CD4-positive, alpha-beta T cell treated with Interleukin-6 for 4 hours (primary cell): ENCODE measurements around the gene ATAD5.
"Not testable (repeated sequence)": the region's sequence is repeated elsewhere in the genome, so short reads cannot be mapped to it uniquely, and the experiment has no call there.

ENCODE experiments used
- DNase-seq: peaks from one replicate; pipeline ENCODE4 v3.0.0-alpha.2; 2020; ENCODE audit warnings: mixed read lengths

ATAD5 gene

GRCh38 chr17:30831663-30832437 is at the start of gene ATAD5:
ATAD5 (plus strand) TSS chr17:30831966; CDS start chr17:30832348, 382 bp downstream.
- peak; percentile 90 for DNase-seq

DNA sequence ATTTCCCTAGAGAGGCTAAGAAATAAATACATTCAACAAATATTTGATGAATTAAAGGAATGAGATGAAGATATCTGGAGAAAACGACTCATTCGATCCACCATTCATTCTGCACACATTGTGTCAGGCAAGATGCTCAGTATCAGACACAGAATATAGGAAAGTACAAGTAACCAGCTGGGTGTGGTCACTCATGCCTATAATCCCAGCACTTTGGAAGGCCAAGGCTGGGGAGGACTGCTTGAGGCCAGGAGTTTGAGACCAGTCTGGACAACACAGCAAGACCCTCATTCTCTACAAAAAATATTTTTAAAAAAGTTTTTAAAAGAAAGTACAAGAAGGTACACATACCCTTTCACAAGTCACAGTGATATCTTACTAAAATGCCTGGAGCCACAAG is 49.6 kb upstream of the ATAD5 start:
- no peak for DNase-seq

GRCh38 chr17:30788918-30789317 is 42.8 kb upstream of the ATAD5 start:
- no peak for DNase-seq

DNA sequence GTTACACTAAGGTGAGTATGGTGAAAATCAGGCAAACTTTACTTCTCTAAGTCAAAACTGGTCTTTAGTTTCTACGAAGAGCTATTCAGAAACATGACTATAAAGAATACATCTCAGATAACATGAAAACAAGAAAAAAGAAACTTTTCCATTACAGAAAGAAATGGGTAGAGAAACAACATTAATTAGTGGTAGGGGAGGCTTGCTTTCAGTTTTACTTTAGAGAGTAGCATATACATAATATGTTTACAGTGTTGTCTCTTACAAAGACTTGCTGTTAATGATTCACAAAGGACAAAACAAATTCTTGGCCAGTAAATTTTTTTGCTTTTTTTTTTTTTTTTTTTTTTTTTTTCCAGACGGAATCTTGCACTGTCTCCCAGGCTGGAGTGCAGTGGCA is 41.5 kb upstream of the ATAD5 start:
- DNase-seq = no peak

DNA sequence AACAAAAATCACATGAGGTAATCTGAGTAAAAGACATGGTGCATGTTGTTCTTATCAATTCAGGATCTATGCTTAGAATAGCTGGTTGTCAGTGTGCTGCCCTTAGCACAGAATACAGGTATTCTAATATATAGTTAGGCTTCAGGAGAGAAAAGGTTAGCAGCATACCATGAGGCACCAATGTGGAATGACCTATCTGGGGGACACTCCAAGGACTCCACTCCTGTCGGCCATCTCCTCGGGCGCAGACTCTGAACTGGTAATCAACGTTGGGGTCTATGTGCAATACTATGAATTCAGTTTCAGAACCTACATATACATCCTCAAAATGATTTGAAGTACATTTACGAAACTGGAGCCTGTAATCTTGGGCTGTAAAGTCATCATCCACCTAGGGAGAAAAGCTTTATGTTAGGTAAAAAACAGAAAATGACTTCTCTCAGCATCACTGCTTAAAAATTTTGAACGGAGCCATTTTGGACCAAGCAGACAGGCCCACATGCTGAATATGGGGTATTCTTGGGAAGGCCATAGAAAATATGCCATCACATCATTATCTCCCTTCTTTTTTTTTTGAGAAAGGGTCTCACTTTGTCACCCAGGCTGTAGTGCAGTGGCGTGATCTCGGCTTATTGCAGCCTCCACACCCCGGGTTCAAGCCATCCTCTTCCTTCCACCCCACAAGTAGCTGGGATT is 38.3 kb upstream of the ATAD5 start:
- DNase-seq = no peak

DNA sequence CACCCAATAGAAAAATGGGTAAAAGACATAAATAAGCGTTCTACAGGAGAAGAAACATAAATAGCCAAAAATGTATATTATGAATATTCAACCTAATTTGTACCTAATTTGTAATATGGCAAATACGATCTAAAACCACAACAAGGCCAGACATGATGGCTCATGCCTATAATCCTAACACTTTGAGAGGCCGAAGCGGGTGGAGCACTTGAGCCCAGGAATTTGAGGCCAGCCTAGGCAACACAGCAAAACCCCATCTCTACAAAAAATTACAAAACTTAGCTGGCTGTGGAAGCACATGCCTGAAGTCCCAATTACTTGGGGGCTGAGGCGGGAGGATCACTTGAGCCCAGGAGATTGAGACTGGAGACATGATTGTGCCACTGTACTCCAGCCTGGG is 37.4 kb upstream of the ATAD5 start:
- DNase-seq = no peak

GRCh38 chr17:30796016-30796415 is 35.8 kb upstream of the ATAD5 start:
- no peak for DNase-seq

- DNase-seq = no peak
Measured at GRCh38 chr17:30801671-30802070, 30.1 kb upstream of the ATAD5 start.

GRCh38 chr17:30805944-30806456 is 25.8 kb upstream of the ATAD5 start:
- peak; percentile 23 for DNase-seq

DNA sequence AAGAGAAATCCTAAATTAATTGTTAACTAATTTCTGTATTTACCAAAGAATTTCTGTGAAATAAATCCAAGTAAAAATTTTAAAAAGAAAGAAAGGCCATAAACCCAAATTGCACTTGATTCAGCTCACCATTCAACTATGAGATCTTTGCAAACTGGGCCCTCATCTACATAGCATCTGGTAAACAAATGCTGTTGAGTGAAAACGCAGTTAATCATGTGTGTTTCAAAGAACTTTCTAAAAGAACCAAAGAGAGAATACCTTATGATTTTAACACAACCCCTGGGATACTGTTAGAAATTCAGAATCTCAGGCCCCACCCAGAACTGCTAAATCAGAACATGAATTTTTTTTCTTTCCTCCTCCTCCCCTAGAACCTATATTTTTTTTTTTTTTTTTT is 23.9 kb upstream of the ATAD5 start:
- no peak for DNase-seq

DNA sequence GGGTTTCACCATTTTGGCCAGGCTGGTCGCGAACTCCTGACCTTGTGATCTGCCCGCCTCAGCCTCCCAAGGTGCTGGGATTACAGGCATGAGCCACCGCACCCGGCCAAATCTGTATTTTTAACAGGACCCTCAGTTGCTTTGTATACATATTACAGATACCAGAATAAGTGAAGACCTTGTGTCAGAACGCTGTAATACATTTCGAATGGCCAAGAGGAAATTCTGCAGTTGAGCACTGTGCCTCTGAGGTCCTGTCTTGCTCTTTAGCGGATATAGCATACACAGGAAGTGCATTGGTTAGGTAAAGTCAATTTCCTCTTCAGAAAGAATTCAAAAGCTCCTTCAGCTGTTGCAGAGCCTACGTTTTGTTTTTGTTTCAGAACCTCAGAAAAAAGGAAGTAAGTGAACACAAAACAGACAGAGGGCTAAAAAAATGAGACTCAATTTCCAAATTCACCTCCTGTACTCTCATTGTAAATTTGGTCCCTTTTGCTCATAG is 22.9 kb upstream of the ATAD5 start:
- DNase-seq = peak; percentile 51

GRCh38 chr17:30809867-30810266 is 21.9 kb upstream of the ATAD5 start:
- no peak for DNase-seq

DNA sequence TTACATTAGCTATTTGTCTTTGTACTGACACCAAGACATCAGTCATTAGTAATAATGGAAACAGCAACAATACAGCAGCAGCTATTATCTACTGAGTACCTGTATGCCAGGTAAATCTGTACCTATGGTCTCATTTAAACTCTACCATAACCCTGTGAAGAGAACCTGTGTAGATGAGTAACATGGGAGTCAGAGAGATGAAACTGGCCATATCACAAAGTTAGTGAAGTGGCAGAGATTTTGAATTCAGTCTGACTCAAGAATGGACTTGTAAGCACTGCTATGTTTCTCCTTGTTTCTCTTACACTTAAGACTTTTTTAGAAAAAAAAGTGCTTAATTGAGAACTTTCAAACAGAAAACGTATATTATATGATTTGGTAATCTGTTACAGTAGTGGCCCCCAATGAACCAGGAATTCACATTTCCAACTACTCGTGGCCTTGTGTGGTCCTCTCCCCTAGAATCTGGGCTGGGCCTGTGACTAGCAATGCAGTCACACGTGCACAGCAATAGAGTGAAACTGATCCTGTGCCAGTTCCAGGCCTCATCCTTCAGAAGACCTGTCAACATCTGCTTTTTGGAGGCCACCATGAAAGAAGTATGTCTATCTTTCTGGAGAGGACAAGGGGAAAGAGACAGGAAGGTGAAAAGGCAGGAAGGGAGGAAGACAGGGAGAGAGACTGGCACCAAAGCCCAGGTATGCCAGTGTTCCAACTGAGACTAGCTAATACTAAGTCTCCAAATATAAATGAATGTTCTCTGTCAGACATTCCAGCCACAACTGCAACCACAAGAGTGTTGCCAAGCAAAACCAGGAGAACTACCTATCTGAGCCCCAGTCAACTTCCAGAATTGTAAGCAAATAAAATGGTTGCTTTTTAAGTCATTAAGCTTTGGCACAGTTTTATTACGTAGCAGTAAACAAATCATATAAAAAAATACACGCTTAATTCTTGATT is 19.3 kb upstream of the ATAD5 start:
- DNase-seq = peak; percentile 35

- not testable (repeated sequence) for DNase-seq
Measured at GRCh38 chr17:30814236-30814635, 17.5 kb upstream of the ATAD5 start.

GRCh38 chr17:30814860-30815259 is 16.9 kb upstream of the ATAD5 start:
- DNase-seq = not testable (repeated sequence)

- no peak for DNase-seq
Measured at GRCh38 chr17:30816165-30816564, 15.6 kb upstream of the ATAD5 start.

DNA sequence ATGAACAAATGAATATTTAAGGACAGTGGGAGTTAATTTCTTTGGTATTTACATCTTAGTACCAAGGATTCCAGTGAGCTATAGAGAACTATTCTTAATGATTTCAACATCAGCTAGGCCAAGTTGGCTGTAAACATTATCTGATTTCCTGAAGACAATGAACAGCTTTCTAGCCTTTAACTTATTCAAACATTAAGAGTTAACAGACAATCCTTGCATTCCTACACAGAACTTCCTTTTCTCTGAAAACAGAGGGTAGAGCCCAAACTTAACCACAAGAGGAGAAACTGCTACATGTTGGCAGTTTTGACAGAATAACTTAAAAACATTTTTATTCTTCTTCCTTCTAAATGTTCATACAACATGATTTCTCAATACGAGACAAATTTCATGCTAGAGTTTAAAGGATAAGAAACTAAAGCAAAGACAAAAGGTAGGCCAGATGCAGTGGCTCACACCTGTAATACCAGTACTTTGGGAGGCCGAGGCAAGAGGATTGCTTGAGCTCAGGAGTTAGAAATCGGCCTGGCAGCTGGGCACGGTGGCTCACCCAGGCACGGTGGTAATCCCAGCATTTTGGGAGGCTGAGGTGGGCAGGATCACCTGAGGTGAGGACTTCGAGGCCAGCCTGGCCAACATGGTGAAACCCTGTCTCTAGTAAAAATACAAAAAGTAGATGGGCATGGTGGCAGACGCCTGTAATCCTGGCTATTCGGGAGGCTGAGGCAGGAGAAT is 11.6 kb upstream of the ATAD5 start:
- DNase-seq = no peak

- DNase-seq = peak; percentile 21
Measured at GRCh38 chr17:30821871-30822723, 9.7 kb upstream of the ATAD5 start.

- peak; percentile 24 for DNase-seq
Measured at GRCh38 chr17:30822919-30823318, 8.8 kb upstream of the ATAD5 start.

- no peak for DNase-seq
Measured at GRCh38 chr17:30823421-30823820, 8.3 kb upstream of the ATAD5 start.

DNA sequence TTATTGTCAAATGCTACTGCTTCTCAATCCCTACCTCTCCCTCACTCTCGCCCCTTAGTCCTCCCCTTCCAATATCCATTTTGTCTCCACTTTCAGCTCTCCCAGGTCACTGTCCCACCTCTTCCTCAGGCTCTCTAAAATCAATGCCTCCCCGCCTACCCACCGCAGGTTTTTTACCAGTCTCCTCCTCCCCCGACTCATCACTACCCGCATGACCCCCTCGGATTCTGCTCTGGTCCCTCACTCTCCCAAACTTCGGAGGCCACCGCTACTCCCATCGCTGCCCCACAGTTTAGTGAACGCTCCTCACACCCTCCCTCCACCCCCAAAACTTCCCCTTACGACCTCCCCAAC is 7.8 kb upstream of the ATAD5 start:
- DNase-seq = peak; percentile 37
